MM.1S (cell line): ENCODE measurements around the gene GLE1.

ENCODE experiments used
- CTCF ChIP-seq: fragments of 300-600 bp; sonication (generic); IDR thresholded peaks from 2 replicates; pipeline ENCODE4 v1.5.1; 2016; ENCODE audit warnings: antibody characterized with exemption, low read length, mixed read lengths
- EZH2 ChIP-seq: fragments of 300-600 bp; sonication (generic); optimal IDR thresholded peaks from 2 replicates; pipeline ENCODE3; 2017; ENCODE audit warnings: low read depth, mild to moderate bottlenecking, antibody characterized with exemption, low read length, mixed read lengths

- TF ChIP-seq CTCF (no peak), EZH2 (no peak)
Observed at GRCh38 chr9:128479262-128479661, 25.3 kb upstream of the GLE1 start.
